ENCODE measurements around the gene NFX1.

The NFX1 gene

DNA sequence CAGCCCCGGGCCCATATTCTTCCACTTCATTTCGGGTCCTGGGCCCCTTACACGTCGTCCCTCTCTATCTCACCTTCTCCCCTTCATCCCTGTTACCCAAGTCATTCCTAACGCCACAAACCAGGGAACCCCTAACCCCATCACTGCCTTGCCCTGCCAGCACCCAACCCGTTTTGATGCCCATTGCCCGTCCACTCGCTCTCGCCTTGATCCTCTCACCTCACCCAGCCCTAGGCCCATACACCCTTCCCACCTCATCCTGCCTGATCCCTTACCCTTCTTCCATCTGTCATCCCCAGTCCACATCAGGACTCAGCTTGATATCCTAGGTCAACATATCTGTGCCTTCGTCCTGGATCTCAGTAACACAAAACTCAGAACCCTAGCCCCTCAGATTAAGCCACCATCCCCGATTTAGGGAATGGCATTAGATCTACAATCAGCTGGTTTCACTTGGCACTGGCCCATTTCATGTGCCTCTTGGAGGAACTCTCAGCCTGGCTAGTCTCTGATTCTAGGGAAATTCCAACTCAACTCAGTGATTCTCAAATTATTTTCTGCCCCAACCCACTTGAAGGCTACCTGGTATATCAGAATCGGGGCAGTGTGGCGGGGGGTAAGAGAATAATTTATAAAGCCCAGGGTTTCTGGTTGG lies 25.0 kb upstream of the NFX1 start:
- peak; percentile 10 for DNase-seq (ENCODE audit: low read depth, low spot score)

DNA sequence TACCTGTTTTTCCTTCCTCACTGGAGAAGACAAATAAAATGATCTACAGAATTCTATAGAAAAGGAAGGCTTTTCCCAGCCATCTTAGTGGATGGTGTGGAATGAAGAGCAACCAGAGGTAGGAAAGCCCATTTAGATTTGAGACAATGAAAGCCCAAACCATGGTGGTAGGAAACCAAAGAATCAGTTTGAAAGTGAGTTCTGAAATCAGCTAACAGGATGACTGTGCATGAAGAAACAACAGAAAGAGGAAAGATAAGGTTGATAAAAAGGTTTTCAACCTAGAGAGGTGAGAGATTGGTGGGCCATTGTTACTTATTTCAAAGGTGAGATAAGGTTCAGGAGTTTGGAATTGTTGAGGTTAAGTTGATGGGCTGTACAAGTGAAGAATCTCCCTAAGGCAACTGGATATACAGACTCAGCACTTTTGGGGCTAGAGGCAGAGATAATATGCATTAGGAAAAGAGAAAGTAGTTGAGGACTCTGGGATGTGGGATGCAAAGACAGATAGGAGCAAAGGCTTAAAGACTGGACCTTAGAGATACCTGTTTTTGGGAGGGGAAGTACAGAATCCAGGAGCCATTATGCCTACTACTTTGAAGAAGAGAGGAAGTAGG lies 23.1 kb upstream of the NFX1 start:
- DNase-seq (ENCODE audit: low read depth, low spot score): no peak

DNA sequence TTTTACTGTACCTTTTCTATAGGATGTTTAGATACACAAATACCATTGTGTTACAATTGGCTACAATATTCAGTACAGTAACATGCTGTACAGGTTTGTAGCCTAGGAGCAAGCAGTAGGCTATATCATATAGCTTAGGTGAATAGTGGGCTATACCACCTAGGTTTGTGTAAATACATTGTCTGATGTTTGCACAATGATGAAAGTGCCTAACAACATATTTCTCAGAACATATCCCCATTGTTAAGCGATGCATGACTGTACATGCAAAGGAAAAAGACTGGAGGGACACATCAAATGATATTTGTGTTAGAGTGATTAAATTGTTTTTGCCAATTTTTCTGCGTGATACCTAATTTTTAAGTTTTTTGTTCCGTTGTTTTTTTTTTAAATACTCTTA lies 20.2 kb upstream of the NFX1 start:
- no peak for DNase-seq (ENCODE audit: low read depth, low spot score)

DNA sequence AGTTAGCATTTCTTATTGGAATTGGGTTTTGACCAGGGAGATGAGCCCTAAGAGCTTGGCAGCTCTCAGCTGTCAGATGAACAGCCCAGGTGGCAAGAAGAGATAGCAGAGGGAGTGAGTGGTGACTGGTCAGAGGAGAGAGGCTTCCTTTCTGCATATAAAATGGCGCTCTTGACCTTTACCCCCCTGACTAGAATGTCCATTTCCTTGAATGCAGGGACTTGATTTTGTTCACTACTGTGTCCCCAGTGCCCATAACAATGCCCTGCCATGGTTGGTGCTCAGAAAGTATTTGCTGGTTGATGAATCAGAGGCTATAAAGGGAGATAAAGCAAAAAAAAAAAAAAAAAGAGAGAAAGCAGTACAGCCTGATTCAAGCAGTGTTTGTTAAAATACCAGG lies 18.3 kb upstream of the NFX1 start:
- peak; percentile 32 for DNase-seq (ENCODE audit: low read depth, low spot score)

DNA sequence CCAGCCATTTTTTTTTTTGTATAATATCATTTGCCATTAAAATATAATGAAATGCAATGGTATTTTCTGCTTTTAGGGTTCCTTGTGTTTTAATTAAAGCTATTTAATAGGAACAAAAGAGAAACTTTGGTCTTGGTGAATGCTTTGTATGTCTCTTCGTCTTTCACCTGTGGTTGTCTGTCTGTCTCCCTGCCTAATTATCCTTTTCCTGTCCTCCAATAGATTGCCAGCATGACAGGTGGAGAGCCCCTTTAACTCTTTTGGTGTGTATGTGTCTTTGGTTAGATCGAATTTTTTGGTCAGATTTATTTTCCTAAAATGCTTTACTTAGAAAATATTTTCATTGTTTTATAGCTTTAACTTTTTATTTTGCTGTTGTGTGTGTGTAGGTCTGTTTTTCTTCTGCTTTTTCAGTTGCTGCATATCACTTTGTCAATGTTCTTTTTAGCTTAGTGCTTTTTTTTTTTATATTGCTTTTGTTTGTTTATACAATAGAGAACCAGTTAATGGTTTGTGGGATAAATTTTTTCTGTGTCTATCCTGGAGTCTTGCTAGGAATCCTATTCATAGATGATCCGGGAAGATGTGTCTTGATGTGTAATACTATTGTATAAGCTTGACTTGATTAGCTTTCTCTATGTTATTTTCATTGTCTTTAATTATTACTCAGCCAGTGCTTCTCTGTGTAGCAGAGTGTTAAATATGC lies 16.9 kb upstream of the NFX1 start:
- no peak for DNase-seq (ENCODE audit: low read depth, low spot score)

DNA sequence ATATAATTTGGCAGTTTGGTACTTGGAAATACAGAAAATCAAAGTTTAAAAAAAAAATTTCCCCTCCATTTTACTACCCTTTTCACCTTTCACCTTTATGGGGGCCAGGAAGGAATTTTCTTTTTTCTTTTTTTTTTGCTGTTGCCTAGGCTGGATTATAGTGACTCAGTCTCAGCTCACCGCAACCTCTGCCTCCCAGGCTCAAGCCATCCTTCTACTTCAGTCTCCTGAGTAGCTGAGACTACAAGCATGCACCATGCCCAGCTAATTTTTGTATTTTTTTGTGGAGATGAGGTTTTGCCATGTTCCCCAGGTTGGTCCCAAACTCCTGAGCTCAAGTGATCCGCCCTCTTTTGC lies 16.4 kb upstream of the NFX1 start:
- DNase-seq (ENCODE audit: low read depth, low spot score): peak; percentile 57

DNA sequence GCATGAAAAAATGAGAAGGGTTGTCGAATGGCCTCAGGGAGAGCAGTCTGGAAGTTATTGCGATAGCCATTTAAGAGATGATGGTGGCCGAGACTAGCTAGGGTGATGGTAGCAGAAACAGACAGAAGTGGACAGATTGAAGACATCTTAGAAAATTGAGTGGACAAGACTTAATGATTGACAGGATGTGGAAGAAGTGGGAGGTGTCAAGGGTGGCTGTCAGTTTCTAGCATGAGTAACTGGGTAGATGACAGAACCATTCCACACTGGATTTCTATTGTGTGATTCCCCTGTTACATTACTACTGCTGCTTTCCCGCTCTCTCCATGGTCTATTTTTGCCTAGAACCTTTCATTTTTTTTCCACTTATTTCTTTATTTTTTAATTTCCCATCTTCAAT lies 12.8 kb upstream of the NFX1 start:
- DNase-seq (ENCODE audit: low read depth, low spot score): no peak

DNA sequence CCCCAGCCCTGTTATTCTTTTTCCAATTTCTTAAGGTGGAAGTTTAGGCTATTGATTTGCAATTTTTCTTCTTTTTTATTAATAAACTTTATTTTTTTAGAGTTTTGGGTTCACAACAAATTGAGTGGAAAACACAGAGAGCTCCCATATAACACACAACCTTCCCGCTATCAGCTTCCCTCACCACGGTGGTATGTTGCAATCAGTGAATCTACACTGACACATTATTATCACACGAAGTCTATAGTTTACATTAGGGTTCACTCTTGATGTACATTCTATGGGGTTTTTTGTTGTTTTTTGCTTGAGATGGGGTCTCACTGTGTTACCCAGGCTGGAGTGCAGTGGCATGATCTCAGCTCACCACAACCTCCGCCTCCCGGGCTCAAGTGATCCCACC lies 4.8 kb upstream of the NFX1 start:
- DNase-seq (ENCODE audit: low read depth, low spot score): no peak

DNA sequence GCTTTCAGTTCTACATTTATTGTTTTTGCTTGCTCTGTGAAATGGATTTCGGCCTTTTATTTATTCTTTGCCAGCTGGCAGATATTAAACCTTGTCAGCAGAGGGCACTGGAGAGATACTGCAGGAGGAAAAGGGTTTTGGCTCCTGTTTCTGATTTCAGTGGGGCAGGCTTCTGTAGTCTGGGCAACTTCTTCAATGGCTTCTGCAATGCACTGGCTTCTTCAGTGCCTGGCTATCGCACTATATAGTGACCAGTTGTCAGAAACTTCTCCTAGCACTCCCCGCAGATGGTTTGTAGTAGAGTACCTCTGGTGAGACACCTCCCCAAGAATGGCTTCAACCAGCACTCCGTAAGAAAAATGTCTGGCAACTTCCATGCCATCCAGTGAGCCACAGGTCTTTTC lies 3.2 kb upstream of the NFX1 start:
- peak; percentile 80 for DNase-seq (ENCODE audit: low read depth, low spot score)

DNA sequence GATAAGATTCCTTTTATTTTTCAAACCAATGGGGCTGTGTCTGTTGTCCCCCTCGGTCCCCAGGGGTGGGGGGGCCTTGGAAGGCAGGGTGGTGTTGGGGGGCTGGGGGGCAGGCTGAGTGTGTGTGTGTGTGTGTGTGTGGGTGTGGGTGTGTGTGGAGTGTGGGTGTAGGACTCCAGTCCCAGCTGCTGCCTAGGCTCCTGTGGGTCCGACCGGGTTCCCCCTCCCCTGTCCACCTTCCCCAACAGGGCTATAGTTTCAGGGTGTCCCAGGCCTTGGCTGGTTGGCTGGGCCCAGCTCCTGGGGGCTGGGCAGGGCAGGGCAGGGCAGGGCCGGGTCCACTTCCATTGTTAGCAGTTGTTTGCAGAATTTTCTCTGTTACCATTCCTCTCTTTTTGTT lies 2.1 kb upstream of the NFX1 start:
- no peak for DNase-seq (ENCODE audit: low read depth, low spot score)

DNA sequence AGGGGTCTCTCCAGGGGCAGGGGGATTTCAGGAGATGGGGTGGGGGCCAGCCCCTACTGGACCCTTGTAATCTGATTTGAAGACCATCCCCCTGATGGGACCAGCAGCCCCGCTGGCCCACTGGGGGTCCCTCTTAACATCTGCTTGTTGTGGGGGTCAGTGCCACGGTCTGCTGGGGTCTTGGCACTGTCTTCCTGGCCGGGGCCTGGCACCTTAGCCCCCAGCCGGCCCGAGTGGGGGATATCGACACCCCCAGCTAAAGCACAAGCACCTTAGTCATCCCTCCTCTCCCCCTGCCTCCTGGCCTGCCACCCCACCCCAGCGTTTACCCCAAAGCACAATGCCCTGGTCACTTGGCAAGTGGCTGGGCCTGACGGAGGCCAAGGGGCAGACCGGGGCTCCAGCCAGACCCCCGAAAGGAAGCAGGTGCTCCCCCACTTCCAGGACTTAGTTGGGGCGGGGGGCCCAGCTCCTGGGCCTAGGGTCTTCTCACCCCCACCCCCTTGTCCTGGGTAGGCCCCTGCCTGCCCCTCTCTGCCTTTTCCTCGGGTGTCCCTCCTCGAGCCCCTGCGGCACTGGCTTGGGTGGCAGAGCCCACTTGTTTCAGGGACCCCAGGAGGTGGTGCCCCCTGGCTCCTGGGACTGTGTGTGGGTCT lies 1.4 kb upstream of the NFX1 start:
- DNase-seq (ENCODE audit: low read depth, low spot score): no peak

DNA sequence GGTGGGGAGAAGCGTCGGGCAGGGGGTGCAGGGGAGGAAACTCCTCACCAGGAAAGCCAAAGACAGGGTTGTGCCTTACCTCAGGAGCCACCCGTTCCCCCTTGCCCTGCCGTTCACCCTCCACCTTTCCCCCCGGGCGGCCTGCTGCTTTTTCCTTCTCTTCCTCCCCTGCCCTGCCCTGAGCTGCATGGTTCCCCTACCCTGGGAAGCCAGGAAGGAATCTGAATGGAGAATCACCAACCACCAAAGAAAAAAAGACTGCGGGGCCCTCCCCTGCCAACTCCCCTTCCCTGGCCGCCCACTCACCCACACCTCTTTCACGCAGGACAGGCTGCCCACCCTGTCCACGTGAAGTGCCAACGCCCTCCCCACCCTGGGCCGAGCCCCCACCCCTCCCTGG lies 820 bp upstream of the NFX1 start:
- DNase-seq (ENCODE audit: low read depth, low spot score): peak; percentile 32

DNA sequence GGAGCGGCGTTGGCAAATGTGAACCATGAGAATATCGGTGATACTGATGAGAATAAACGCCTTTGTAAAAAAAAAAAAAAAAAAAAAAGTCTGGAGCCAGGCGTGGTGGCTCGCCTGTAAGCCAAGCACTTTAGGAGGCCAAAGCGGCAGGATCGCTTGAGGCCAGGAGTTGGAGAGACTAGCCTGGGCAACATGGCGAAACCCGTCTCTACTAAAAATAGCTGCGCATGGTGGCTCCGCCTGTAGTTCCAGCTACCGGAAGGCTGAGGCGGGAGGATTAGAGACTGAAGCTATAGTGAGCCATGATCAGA lies 425 bp upstream of the NFX1 start:
- no peak for DNase-seq (ENCODE audit: low read depth, low spot score)

DNA sequence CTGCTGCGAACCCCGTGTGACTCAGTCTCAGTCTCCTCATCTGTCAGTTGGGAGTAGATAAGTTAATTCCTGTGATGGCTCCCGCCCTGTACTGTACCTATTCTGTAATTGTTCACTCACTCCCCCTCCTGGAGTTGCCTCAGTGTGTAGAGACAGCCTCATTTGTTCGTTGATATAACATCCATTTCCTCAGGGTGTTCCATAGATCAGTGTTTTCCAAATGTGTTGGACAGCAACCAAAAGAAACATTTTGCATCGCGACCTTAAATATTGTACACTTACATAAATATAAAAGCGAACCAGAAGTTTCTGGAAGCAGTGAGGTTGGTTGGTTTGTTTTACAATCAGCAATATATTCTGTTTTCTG lies 698 bp downstream of the NFX1 start:
- no peak for DNase-seq (ENCODE audit: low read depth, low spot score)

DNA sequence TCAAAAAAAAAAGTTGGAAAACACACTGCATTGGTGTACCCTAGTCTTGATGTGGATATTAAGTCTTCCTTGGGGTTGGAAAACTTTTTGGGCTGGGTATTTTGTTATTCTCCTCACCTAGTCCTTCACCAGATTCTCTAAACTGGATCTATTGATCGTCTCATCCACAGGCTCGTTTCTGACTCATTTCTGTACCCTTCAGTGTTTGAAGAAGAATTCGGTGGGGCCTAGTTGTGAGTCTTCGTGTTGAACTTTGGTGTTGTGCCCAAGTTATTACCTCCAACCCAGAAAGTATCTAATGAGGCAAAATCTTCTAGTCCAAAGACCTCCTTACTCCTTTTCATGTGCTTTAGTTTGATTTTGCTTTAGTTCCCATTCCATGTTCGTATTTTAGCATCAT lies 1.6 kb downstream of the NFX1 start:
- DNase-seq (ENCODE audit: low read depth, low spot score): no peak

DNA sequence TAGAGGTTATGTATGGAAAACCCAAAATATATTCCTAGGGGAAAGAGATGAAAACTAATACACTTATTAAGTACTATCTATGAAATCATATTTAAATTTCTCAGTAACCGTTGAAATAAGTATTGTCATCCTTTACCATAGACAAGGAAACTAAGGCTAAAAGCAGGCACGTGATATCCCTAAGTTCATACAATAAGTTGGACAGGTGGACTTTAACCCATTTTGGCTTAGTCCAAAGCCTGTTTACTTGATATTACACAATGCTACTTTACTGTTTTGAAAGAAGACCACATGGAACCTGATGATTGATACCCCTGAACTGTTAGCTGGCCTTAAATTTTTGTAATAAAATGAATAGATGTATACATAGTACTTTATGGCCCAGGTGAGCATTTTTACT lies 3.5 kb downstream of the NFX1 start:
- no peak for DNase-seq (ENCODE audit: low read depth, low spot score)

DNA sequence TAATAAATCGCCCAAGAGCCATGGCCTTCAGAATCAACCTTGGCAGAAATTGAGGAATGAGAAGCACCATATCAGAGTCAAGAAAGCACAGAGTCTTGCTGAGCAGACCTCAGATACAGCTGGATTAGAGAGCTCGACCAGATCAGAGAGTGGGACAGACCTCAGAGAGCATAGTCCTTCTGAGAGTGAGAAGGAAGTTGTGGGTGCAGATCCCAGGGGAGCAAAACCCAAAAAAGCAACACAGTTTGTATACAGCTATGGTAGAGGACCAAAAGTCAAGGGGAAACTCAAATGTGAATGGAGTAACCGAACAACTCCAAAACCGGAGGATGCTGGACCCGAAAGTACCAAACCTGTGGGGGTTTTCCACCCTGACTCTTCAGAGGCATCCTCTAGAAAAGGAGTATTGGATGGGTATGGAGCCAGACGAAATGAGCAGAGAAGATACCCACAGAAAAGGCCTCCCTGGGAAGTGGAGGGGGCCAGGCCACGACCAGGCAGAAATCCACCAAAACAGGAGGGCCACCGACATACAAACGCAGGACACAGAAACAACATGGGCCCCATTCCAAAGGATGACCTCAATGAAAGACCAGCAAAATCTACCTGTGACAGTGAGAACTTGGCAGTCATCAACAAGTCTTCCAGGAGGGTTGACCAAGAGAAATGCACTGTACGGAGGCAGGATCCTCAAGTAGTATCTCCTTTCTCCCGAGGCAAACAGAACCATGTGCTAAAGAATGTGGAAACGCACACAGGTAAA lies 4.5 kb downstream of the NFX1 start:
- no peak for DNase-seq (ENCODE audit: low read depth, low spot score)

DNA sequence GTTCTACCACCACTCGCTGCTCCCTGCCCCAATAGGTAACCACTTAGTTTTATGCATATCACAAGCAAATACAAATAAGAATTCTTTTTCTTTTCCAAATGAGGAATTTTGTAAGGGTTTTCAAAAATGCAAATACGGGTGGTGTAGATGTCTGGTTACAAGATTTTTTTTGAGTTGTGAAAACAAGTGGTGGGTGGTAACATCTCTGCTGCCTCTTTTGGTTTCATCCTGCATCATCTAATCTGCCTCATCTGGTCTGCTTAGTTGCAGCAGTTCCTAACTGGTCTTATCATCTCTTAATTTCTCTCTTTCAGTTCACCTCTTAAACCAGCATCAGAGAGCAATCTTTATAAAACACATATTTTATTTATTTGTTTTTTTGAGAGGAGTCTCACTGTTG lies 5.3 kb downstream of the NFX1 start:
- no peak for DNase-seq (ENCODE audit: low read depth, low spot score)

DNA sequence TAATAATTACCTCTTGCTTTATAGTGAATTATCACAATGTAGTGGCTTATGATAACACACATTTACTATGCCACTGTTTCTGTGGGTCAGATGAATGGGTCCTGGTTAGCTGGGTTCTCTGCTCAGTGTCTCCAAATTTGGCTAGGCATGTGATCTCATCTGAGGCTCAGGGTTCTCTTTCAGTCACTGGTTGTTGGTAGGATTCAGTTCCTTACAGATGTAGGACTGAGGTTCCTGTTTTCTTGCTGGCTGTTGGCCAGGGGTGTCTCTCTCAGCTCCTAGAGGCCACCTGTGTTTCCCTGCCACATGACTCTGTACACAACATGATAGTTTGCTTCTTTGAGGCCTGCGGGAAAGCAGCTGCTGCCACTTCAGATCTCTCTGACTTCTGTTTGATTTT lies 7.1 kb downstream of the NFX1 start:
- no peak for DNase-seq (ENCODE audit: low read depth, low spot score)

DNA sequence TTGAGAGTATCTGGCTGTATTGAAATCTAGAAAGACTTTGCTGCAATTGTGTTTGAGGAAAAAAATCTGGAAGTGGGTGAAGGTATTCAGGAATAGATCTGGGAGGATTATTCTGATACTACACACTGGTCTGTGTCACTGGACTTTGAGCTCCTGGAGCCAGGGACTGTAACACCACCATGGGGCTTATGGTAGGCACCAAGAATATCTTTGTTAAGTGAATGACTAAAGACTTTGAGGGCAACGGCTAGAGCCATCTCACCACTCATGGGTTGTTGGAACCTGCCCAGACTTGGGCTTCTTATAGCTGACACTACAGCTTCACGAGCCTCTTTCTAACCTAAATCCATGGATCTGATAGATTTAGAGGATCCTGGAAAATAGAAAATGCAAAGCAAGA lies 10.2 kb downstream of the NFX1 start:
- DNase-seq (ENCODE audit: low read depth, low spot score): no peak

DNA sequence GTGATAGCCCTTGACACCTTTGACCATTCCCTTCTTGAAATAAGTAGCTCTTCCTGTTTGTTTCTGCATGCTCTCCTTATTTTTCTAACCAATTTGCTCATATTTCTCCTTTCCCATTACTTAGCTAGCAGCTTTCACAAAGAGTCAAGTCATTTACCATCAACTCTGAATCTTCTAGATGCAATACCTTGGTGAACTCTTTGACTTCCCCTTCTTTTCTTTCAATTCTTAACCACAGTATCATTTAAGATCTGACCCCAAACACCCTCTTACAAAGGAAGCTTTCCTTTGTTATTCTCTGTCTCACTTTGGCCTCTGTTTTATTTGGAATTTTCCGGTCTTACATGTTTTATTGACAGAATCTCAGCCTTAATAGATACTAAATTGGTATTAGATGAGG lies 14.0 kb downstream of the NFX1 start:
- no peak for DNase-seq (ENCODE audit: low read depth, low spot score)

DNA sequence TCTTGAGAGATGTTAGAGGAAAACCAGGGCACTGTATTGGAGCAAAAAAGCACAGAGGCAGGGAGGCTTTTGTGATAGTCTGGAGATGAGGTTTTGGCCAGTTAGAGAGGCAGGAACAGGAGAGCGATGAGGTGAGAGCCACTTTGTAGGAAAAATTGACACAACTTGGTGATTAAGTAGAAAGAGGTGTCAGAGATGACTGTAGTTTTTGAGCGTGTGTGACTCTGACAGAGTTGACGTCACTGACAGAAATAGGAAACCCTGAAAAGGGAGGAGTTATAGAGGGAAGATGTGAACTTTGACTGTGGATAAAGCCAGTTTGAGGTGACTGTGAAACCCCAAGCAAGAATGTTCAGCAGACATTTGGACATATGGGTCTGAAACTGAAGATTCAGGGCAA lies 15.7 kb downstream of the NFX1 start:
- no peak for DNase-seq (ENCODE audit: low read depth, low spot score)

Measured in astrocyte of the hippocampus (primary cell).